HG03457 (cell line): ENCODE results near the gene PAFAH2.

Experiments used
- ATAC-seq: cut with Tn5 transposase; IDR thresholded peaks from one replicate; pipeline ENCODE4 v1.9.1; 2021; ENCODE audit warnings: moderate number of reproducible peaks; ENCODE audit not compliant: unreplicated experiment

Gene PAFAH2

DNA sequence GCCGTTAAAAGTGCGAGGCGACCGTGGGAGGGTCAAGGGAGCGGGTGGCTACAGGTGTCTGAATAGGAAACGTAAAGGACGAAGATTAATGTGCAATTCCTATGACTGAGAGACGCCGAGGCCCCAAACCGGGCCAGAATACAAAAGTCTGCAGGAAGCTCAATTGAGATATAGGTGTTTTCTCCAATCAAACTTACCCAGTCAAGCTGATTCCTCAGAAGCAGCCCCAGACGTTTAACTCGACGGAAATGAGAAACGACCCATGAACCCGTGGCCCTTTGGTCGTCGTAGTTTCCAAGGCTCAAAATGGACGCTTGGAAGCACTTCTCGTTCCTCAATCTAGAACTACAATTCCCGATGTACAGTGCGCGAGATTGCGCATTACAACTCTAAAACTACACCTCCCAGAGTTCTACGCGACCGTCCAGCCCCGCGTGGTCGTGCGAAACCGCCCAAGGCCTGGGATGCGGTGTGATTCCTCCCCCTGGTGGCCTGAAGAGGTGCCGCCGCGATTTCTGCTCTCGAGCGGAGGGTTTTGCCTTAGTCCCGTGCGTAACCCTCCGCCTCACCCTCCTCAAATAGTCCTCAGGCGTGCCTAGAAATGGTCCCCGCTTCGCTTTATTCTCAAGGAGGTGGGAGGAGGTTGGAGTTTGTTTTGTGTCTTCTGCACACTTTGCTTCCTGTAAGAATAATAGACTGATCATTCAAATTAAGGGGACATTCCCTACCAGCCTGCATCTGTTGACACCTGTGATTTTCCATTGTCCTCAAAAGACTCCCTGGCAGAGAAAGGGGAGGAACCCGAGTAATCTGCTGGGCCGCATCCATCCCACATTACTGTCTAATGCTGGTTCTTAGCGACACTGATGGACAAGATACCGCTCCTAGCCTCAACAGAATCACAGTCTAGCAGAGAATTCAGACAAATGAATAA is at the start of gene PAFAH2:
Gene PAFAH2 (minus strand): TSS at position 236 of the 934 bp plus-strand sequence. CDS start 7,247 bp downstream, outside the sequence.
- peak; percentile 91 for ATAC-seq

DNA sequence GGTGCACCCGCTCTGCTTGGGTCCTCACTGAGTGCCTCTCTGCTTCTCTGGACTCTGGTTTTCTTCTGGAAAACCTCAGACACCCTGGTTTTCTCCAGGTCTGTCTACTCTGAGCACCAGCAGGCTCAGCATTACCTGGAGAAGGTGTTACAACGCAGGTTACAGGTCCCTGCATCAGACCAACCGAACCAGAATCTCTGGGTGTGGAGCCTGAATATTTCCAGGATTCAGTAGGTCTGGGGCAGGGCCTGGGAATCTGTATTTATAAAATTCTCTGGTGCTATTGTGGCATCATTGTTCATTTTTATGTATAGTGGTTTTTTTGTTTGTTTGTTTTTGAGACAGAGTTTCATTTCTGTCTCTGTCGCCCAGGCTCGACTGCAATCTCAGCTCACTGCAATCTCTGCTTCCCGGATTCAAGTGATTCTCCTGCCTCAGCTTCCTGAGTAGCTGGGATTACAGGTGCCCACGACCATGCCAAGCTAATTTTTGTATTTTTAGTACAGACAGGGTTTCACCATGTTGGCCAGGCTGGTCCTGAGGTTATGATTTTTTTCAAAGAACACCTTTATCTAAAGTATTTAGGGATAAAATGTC is 49.5 kb upstream of the PAFAH2 start:
- no peak for ATAC-seq

DNA sequence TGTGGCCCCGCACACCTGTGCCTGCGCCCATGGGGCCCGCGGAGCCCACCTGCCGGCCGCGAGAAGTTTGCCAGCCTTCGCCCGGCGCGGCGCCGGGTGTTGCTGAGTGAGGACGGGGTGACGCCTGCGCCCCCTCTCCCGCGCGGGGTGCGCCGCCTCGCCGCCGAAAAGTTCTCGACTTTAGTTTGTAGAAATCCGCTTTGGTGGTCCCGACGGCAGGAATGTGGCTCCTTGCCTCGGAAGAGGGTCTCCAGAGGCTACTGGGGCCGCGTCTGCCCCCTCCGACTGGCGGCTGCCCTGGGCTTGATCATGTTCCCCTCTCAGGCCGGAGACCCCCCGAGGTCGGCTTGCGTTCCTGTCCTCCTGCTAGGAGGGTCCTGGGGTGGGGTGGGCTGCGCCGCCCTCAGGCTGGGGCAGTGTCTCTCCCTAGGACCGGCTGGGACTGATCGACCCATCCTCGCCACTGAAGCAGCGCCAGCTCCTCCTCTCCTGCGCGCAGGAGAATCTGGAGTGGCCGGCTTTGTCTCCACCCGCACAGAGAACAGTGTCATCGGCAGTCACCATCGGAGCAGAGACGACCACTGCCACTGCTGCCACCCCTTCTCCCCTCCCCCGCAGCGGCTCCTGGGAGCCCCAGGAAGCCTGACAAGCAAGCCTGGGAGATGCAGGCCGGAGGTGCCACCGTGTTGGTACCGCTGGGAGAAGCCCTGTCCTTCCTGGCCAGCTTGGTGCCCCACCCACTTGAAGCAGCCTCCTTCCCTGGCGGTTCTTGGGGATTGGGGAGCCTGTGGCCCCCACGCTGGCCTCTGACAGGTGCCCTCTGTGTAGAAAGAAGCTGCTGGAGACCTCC is 48.6 kb upstream of the PAFAH2 start:
- no peak for ATAC-seq

DNA sequence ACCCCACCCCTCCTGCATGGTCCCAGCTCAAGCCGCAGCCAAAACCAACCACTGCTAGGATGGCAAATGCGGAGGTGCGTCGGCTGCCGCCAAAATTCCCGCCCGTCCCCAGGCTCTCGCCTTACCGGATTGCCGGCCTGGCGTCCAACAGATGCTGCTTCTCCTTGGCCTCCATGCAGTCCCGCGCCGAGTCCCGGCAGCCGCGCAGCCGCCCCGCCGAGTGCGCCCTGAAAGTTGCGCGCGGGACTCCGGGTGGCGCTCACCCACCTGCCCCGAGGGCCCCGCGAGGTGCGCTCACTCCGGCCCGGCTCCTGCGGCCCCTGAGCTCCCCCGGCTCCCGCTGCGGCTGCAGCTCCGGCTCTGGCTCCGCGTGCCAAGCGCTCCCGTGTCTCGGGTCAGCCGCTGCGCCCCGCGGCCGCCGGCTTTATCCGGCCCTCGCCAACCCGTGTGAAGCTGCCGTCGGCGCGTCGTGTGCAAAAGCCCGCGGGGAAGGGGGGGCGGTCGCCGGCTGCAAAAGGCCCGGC is 47.9 kb upstream of the PAFAH2 start, which contains the start of gene SLC30A2:
Gene SLC30A2 (minus strand): TSS at position 397 of the 524 bp plus-strand sequence. CDS start 222 bp downstream, at position 175.
- no peak for ATAC-seq

DNA sequence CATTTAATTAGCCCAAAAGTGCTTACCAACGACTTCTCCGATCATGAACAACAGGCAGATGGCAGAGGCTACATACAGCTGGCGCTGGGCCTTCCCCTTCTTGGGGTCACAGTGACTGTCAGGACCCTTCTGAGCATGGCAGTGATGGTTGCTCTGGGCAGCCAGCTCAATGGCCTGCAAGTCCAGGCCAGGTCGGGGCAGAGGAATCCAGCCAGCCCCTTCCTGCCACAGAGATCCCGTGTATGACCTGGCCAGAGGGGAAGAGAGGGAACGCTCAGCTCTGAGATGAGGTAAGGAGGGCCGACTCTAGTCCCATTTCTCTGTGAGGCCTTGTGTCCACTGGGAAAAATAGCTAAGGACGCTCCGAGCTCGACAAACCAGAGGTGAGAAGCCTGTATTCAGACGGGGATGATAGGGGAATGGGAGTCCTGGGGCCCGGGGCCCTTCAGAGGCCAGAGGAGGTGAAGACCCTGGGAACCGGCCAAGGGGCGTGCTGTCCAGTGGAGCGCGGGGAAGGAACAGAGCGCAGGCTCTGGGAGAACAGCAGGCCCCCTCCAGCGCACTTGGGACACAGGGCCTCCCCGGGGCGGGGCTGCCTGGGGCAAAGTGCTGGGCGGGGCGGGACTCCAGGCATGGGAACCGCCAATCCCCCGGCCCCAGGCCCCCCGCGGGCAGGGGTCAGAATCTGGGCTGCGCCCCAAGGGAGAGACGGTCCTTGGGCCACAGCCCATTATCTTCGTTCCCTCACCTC is 47.3 kb upstream of the PAFAH2 start:
- ATAC-seq: no peak

DNA sequence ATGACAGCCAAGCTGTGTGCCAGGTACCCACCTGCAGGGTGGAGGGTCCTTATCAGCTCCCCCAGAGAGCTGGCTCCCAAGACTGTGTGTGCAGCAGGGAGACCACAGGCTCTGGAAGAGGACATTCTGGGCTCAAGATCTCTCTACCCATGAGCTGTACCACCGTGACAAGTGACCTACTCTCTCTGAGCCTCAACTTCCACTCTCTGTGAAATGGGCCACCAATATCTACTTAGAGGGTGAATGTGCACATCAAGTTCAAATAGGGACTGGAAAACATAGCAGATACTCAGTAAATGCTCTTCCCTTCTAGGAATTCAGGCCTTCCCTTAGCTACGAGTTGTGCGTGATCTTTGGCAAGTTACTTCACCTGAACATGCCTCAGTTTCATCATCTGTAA is 46.6 kb upstream of the PAFAH2 start:
- no peak for ATAC-seq

DNA sequence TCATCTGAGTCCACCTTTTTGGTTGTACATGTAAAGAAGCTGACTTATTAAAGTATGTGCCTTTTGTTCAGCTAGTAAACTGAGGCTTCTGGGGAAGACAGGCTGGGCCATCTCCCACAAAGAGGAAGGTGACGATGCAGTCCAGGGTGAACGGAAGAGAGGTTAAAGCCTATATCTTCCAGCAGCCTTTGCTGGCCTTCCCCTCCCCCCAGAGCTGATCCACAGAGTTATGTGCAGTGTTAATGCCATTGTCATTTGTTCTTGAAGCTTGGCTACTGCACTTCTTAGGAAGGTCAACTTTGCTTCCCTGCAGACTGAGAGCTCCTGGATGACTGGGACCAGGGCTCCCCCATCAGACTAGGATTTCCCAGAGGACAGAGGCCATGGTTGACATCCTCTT is 45.9 kb upstream of the PAFAH2 start:
- ATAC-seq: no peak

DNA sequence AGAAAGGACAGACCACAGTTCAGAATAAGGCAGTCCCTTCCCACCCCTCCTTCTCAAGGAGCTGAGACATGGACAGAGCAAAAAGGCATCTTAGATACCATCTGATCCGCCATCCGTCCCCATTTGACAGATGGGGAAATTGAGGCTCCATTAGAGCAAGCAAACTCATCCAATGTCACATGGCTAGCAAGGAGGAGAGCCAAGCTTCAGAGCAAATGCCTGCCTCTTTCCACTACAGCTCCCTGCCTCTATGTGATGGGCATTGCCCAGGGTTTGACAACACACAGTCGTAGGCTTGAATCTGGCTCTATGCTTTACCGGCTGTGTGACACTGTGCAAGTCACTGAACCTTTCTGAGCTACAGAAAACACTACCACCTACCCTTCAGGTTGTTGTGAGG is 44.1 kb upstream of the PAFAH2 start:
- ATAC-seq: no peak

DNA sequence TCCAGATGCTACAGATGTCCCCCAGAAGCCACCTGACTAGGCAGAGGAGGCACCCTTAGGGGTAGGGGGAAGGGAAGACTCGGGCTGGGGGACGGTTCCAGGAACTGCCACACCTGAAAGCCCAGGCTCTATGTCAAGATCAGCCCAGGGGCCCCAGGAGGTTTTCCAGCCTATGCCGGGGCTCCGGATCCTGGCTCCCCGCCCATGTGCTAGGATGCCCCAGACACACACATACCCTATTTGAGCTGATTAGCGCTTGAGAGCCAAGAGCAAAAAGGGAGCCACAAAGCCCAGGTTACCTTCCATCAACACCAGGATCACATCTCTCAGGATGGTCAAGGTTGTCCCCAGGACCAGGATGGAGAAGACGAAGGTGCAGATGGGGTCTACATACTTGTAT is 43.5 kb upstream of the PAFAH2 start:
- no peak for ATAC-seq

DNA sequence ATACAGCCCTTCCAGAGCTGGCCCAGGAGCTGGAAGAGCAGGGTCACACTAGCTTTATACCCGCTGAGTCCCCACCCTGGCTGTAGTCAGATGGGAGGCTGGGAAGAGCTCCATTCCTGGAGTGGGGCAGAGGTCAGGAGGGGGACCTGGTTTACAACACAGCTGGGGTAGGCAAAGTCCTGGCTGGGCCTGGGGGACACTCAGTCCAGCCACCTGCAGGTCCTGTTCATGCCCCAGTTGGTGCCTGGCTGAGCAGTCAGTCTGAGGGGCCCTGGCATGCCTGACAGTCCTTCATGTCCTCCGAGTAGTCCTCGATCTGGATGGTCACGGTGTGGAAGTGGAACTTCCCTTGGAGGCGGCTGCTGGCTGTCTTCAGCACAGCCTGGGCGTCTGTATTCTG is 41.0 kb upstream of the PAFAH2 start:
- no peak for ATAC-seq

DNA sequence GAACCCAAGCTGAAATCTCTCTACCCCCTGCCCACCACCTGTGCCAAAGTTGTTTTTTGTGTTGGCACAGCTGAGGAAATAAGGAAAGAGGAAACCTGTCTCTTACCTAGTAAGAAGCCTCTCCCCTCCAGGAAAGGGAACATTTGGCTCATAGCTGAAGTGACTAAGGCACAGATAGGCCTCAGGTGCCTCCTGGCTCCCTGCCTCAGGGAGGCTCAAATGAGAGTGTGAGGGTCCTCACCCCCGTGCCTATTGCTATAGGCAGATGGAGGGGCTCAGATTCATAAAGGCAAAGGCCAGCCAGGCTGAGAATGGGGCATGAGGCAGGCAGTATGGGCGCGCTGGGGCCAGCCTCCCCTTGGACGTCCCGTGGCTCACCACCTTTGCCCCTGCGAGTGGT is 40.6 kb upstream of the PAFAH2 start:
- no peak for ATAC-seq

DNA sequence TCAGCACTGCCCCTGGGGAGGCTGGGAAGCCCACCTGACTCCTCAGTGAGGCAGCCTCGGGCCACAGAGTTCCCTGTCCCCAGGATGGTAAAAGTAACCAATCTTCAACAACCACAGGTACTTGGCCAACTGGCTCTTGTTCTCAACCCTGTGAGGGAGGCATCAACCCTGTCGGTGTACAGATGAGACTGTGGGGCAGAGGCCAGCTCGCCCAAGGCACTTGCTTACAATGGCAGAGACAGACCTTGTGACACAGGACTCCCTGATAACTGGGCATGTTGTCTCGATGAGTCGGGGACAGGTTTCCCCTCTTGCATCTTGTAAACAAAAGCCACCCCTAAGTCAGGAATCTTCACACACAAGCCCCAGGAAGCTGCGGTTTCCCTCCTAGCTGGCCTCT is 40.0 kb upstream of the PAFAH2 start:
- no peak for ATAC-seq

DNA sequence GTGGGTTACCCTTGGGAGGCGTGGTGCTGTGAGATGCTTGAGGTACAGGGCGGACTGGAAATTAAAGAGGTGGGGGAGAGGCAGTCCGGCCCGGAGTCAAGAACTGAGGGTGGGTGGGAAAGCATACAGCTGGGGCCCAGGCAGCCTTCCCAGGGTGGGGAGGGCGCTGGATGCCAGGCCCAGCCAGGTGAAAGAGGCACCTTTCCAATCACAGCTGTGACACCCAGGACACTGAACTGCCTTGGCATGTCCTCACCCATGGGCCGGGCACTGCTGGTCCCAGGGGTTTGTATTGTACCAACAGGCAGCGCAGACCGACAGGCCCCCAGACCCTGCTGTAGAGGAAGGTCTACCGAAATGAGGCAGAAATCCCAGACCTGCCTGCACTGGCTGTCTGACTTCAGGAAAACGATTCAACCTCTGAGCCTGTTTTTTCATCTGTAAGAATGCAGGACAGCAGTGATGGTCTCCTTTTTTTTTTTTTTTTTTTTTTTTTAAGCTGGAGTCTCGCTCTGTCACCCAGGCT is 39.0 kb upstream of the PAFAH2 start:
- no peak for ATAC-seq

DNA sequence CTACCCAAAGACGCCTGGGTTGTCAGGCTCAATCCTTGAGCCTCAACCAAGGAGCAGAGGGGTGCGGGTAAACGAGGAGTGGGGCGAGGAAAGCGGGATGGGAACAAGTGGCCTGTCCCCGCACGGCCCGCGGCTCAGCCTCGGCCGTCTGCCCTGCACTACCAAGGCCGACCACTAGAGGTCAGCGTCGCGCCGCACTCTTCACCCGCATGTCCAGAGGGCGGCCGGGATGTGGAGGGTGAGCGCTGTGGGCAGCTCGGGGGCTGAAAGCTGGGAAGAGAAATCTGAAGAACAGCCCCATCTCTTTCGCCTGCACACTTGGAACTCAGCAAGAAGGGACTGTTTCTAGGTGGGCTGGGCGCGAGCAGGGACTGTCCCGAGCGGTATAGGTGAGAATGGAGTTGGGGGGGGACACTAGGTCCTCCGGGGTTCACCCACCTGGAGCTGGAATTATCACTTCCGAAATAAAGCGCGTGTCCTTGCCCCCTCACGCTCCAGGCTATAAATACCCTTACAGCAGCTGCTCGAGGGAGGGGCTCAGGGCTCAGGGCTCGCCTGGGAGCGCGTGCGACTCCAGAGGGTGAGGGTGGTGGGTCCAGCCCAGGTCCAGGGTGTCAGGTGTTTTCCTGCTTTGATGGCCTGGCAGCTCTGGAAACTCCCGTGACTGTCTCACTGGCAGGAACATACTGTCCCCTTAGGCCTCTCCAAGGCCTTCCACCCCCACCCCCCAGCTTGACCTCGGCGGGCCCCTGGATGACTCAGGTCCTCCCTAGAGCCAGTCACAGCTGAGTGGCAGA is 38.3 kb upstream of the PAFAH2 start:
- ATAC-seq: no peak

DNA sequence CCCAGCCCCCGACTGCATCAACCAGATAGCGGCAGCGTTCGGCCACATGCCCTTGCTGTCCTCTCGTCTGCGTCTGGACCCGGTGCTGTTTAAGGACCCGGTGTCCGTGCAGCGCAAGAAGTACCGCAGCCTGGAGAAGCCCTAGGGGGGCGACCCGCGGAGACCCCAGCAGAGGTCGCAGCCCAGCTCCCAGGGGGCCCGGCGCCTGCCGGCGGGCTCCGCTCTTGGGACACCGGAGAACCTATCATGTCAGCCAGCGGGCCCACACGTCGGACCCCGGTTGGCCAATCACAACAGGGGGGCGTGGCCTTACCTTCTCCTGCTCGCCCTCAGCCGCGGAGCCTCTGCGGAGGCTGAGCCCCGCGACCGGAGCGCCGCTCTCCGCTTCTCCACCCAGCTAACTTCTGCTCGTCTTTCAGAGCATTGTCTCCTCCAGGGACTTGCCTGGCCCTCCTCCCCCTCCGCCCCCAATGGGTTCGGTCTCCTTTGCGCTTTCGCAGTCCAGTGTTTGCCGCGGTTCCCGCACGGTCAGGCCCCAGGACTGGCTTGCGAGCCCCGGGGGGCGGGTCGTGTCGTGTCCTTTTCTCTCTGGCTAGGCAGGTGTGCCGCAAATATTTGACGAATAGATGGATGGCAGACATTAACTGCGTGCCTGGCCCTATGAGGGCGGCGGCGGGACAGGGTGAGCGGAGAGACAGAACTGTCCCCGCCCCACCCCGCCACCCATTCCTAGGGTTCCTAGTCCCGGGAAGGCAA is 37.5 kb upstream of the PAFAH2 start:
- peak; percentile 46 for ATAC-seq

DNA sequence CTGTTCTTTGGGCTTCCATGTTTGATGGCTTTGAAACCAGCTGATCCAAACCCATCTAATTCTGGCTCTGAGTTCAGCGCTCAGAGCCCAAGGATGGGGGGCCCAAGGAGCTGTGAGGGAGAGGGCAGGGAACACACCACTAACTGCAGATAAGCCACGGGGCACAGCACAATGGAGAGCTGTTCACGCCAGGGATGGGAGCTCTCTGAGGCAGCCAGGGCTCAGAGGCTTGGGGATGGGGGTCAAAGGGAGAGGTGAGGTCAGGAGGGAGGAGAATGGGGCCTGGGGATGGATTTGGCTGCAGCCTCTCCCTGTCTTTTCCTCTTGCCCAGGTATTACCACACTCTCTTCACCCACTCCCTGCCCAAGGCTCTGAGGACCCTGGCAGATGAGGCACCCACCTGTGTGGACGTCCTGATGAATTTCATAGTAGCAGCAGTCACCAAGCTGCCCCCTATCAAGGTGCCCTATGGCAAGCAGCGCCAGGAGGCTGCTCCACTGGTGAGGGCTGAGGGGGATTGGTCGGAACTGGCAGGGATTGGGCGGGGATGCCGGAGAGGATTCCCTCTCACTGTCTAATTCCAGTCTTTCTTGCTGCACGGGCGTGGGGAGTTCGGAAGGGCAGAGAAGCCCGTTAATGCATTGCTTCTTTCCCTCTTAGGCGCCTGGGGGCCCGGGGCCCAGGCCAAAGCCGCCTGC is 36.8 kb upstream of the PAFAH2 start:
- no peak for ATAC-seq

DNA sequence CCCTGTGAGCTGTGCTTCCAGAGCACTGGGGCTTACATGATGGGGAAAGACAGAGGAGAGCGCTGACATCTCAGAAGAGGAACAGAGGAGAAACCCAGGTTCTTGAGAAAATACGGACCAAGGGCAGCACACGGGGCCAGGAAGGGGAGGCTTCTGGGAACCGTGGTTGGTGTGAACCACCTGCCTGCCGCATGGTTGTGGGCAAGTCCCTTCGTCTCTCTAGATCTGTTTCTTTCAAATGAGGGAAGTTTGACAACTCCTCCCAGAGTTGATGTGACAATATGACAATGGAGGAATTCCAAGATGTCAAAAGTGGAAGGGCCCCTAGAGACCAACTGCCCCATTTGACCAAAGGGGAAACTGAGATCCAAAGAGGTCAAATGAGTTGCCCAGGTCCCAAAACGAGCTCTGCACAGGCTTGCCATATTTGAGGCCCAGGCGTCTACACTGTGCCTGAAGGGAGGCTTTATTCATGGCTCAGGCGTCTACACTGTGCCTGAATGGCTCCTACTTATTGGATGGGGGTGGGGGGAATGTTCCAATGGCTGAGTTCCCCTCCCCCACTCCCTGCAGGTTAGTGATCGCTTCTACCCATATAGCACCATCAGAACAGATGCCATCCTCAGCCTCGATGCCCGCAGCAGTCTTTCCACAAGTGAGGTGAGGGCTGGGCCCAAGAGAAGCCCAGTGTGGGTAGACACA is 34.9 kb upstream of the PAFAH2 start:
- no peak for ATAC-seq
